Pancreas (tissue), 10 donors: Measurements from ENCODE around the gene SETDB1. TPM values are rescaled to one million over a fixed set of nuclear protein-coding genes. Genes with fewer than 3 reads are reported as not detected.
A peak's percentile ranks its signal among the peaks of the same experiment; 100 is the strongest.
"Not testable (repeated sequence)": the region's sequence is repeated elsewhere in the genome, so short reads cannot be mapped to it uniquely, and the experiment has no call there.

Experiments
- ATAC-seq, 4 donors: fragments of 200-7000 bp; cut with Tn5 transposase; one replicate each; pipeline versions ENCODE4 v1.8.0 to v1.9.1; 2020; ENCODE audit warnings: mild to moderate bottlenecking in 4 of 4, moderate library complexity in 4 of 4
- DNase-seq, 6 donors: peaks; one replicate each; pipeline ENCODE4 v3.0.0-alpha.2; 2020
- FAIRE-seq: peaks from 2 replicates; lab custom pipeline; 2012; peaks lifted over from hg19 to GRCh38; lab: Jason Lieb, UNC
- H3K27ac ChIP-seq, 4 donors: fragments of 200-600 bp; sonication (generic); 1 replicate in 3 of 4; 2 replicates in 1 of 4; pipeline versions ENCODE4 v1.5.0 to v1.8.0; 2020
- H3K27me3 ChIP-seq, 4 donors: fragments of 200-600 bp; one replicate each; pipeline ENCODE4 v1.8.0; 2021
- H3K36me3 ChIP-seq, 3 donors: fragments of 200-600 bp; sonication (generic) in 1 of 3; one replicate each; pipeline versions ENCODE4 v1.5.0 to v1.8.0; 2020 to 2021
- H3K4me1 ChIP-seq, 3 donors: fragments of 200-600 bp; one replicate each; pipeline ENCODE4 v1.8.0; 2021
- H3K4me3 ChIP-seq, 4 donors: fragments of 200-600 bp; sonication (generic) in 2 of 4; one replicate each; pipeline versions ENCODE4 v1.5.0 to v1.8.0; 2020 to 2021
- H3K9me3 ChIP-seq, 4 donors: fragments of 200-600 bp; one replicate each; pipeline ENCODE4 v1.8.0; 2021
- WGBS, 2 donors: extraction: QIAGEN DNeasy Blood & Tissue Kit; methylation state at CpG; one replicate each; pipeline ENCODE4 v1.1.7; 2013; 5-methylcytosine and 5-hydroxymethylcytosine counted together
- intact Hi-C, 3 donors: fragments of 100-400 bp; cut with DNase I; formaldehyde crosslinking; loops; one replicate each; pipeline versions ENCODE4 v1.11.1 to v1.14.2; 2022
- polyA plus RNA-seq, 2 donors: library from polyadenylated mRNA; stranded (reverse); fragments of 200-250 nt; gene quantifications; one replicate each; pipeline ENCODE4 v1.2.3, GENCODE V29; 2013
- total RNA-seq, 6 donors: library from RNA; stranded (reverse); fragmentation: NEBNext Ultra II Directional in 4 of 6; extraction: Animal tissue kit (Norgen Biotek cat#: 25700) in 4 of 6; gene quantifications; one replicate each; pipeline versions ENCODE4 v1.2.1 to v1.2.4, GENCODE V29; 2021 to 2023
- TF ChIP-seq, protein P1 (sequence below), 4 donors: fragments of 200-600 bp; sonication (generic) in 3 of 4; IDR thresholded peaks; one replicate each; pipeline versions ENCODE4 v1.5.0 to v1.8.0; 2021; ENCODE audit warnings: antibody characterized with exemption in 4 of 4
- donor health status: healthy with polysubstance abuse.
- donor health status: DM: no; HTN: no; CAD: no; lungs with moderate emphysema.
- donor health status: DM: no; HTN: no; CAD: no.
- donor health status: control.
- donor health status: control.
- donor health status: Bipolar disorder and iron deficiency.
- donor health status: DM: yes; HTN: yes; CAD: no.
- donor health status: DM: no; HTN: no; CAD: no.
- donor health status: DM: no; HTN: no; CAD: no.
- donor health status: DM: yes; HTN: yes; CAD: no.

The SETDB1 gene
- 10 to 100 TPM; 15.2 to 25.5 (median 20.6) TPM for total RNA-seq
- polyA plus RNA-seq = 10 to 100 TPM; 20.5 to 23.1 TPM

DNA sequence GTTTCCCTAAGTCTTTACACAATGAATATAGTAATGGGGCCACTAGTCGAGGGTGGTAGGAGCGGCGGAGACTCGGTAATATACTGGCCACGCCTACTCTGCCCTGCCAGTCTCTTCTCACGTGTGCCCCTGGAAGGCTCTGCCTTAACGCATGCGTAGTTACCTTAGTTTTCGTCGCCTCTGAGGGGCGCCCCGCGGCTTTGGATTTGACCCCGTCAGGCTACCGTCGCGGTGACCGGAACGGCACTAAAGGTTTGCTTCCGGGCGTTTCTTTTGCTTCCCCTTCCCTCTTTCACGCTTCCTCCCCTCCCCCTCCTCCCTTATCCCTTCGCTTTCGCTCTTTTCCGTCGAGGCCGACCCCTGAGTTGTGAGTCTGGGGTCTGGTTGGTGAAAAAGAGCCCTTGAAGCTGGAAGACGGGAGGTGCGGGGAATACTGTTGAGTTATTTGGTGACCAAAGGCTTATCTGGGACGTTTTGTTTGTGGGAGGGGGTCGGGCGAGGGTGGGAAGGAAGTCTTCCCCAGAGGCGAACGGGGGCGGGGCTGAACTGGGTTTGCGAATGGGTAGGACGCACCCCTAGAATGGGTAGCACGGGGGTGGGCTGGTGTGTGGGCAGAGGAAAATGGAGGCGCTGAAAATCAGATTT lies at the start of gene SETDB1:
Gene SETDB1, plus strand, starts transcription at position 267 of the 645 bp plus-strand sequence. CDS start 1,352 bp downstream, outside the sequence.
- TF ChIP-seq, protein P1, sequence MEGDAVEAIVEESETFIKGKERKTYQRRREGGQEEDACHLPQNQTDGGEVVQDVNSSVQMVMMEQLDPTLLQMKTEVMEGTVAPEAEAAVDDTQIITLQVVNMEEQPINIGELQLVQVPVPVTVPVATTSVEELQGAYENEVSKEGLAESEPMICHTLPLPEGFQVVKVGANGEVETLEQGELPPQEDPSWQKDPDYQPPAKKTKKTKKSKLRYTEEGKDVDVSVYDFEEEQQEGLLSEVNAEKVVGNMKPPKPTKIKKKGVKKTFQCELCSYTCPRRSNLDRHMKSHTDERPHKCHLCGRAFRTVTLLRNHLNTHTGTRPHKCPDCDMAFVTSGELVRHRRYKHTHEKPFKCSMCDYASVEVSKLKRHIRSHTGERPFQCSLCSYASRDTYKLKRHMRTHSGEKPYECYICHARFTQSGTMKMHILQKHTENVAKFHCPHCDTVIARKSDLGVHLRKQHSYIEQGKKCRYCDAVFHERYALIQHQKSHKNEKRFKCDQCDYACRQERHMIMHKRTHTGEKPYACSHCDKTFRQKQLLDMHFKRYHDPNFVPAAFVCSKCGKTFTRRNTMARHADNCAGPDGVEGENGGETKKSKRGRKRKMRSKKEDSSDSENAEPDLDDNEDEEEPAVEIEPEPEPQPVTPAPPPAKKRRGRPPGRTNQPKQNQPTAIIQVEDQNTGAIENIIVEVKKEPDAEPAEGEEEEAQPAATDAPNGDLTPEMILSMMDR (IDR thresholded peaks at IDR 0.05) = no peak
- no peaks in the 10 kb centered on the region for H3K27me3 ChIP-seq
- H3K4me1 ChIP-seq = peaks cover 0 to 7% (median 0%) of the 10 kb centered on the region in 3 donors
- H3K4me3 ChIP-seq = peak within 1 kb of the TSS; percentile 33 to 64 (median 56)
- H3K27ac ChIP-seq = peak within 1 kb of the TSS; percentile 22 to 79 (median 56)
- H3K36me3 ChIP-seq = peaks cover 0 to 13% (median 0%) of the 10 kb centered on the region in 3 donors
- H3K9me3 ChIP-seq = no peaks in the 10 kb centered on the region
- ATAC-seq (peak; percentile 98 to 99 (median 98)), DNase-seq (peak; percentile 93 to 98 (median 96)), FAIRE-seq (peak; percentile 29)
- intact Hi-C loops = no loop called here
- 0% methylated on average over 39 of the region's 39 CpGs for WGBS, 2 donors

DNA sequence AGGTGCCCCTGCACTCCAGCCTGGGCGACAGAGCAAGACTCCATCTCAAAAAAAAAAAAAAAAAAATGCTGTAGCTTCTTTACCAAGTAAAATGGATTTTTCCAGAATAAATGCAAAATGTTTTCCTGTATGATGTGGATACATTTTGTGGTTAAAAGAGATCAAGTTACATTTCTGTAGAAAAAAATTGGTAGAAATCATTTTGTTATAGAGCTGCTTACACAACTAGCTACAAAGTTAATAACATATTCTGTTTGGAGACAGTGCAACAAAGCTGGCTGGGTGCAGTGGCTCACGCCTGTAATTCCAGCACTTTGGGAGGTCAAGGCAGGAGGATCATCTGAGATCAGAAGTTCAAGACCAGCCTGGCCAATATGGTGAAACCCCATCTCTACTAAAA lies 47.2 kb upstream of the SETDB1 start:
- H3K4me3 ChIP-seq, H3K9me3 ChIP-seq, ATAC-seq, FAIRE-seq, H3K36me3 ChIP-seq, DNase-seq, H3K4me1 ChIP-seq, H3K27me3 ChIP-seq, H3K27ac ChIP-seq, intact Hi-C loops: not testable (repeated sequence)
- 88 to 89% methylated on average over 2 of the region's 2 CpGs for WGBS, 2 donors

DNA sequence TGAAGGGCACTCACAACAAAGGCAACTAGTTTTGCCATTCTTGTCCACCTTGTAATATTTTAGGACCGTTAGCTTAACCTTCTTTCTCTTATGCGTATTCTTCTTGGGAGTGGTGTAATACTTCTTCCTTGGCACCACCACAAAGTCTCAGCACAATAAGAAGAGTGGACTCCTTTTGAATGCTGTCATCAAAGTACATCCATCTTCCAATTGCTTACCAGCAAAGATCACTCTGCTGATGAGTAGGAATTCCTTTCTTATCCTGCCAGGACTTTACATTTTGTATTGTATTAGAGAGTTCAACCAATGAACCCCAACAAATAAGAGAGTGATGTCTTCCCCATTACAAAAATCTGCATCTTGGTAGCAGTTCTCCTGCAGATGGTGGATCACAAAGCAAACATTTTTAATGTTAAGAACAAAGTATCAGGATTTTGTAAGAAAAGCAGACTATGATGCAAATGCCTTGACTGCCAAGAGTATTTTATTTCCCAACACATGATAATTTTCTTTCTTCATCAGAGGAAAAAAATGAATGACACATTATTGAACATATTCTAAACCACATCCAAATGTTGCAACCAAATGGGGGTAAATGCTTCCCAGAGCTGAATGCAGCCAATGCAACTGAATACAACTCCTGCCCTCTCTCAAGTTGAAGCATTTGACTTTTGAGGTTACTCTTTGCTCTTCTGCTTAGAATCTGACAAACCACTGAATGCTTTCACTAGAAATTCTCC lies 44.7 kb upstream of the SETDB1 start:
- DNase-seq = no peak
- FAIRE-seq = no peak
- H3K4me1 ChIP-seq = no peaks in the 10 kb centered on the region
- intact Hi-C loops = no loop called here
- no peak overlapping the region for H3K4me3 ChIP-seq
- 75 to 78% methylated on average over 2 of the region's 2 CpGs for WGBS, 2 donors
- no peaks in the 10 kb centered on the region for H3K36me3 ChIP-seq
- ATAC-seq = peak in 3 of 4 donors; percentile 13 to 37 (median 32)
- H3K27ac ChIP-seq = no peak overlapping the region
- H3K9me3 ChIP-seq = no peaks in the 10 kb centered on the region
- H3K27me3 ChIP-seq = no peaks in the 10 kb centered on the region
- TF ChIP-seq, protein P1 (IDR thresholded peaks at IDR 0.05) = no peak

DNA sequence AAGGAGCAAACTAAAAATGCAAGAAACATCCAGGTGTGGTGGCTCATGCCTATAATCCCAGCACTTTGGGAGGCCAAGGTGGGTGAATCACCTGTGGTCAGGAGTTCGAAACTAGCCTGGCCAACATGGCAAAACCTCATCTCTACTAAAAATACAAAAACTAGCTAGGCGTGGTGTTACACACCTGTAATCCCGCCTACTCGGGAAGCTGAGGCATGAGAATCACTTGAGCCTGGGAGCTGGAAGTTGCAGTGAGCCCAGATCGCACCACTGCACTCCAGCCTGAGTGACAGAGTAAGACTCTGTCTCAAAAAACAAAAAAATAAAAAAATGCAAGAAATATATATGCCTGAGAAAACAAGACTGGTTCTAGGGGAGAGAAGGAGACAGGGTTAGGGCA lies 43.0 kb upstream of the SETDB1 start:
- H3K4me1 ChIP-seq, ATAC-seq, H3K36me3 ChIP-seq, intact Hi-C loops, FAIRE-seq, H3K4me3 ChIP-seq, H3K9me3 ChIP-seq, H3K27me3 ChIP-seq, DNase-seq, H3K27ac ChIP-seq: not testable (repeated sequence)
- WGBS, 2 donors = 81 to 82% methylated on average over 5 of the region's 5 CpGs

DNA sequence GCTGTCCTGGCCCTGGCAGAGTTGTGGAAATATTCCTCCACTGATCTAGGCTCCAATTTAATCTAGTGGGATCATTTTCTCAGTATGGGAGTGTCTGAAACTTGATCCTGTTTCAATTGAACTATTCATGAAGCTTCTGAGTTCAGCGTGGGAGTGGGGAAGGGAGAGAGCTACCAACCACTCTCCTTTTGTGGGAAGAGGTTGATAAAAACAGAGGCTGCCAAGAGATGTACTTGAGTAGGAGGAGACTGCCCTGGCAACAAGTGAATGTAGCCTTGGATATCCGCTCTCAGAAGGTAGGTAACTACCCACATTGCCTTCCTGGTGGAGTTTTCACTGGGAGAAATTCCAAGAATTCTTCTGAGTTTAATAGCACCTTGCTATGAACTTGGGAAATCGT lies 39.1 kb upstream of the SETDB1 start, which contains the start of gene CTXND2:
Gene CTXND2, plus strand, starts transcription at position 119 of the 400 bp plus-strand sequence. CDS start 25,179 bp downstream, outside the sequence.
- Histone ChIP-seq H3K9me3 (no peaks in the 10 kb centered on the region), H3K36me3 (no peaks in the 10 kb centered on the region), H3K4me1 (no peaks in the 10 kb centered on the region), H3K4me3 (no peak within 1 kb of the TSS), H3K27ac (no peak within 1 kb of the TSS), H3K27me3 (no peaks in the 10 kb centered on the region)
- DNase-seq (no peak), ATAC-seq (no peak), FAIRE-seq (no peak)
- intact Hi-C loops = no loop called here
- 28 to 35% methylated on average over 3 of the region's 3 CpGs for WGBS, 2 donors
- TF ChIP-seq, protein P1 (IDR thresholded peaks at IDR 0.05) = no peak
